HCT116 (cell line): ENCODE results near the gene SCN3A. TPM values are rescaled to one million over a fixed set of nuclear protein-coding genes. Genes with fewer than 3 reads are reported as not detected.

Experiments used
- ATAC-seq: fragments of 200-7000 bp; cut with Tn5 transposase; 2 replicates; pipeline ENCODE4 v1.9.1; 2020; ENCODE audit warnings: mild to moderate bottlenecking, moderate library complexity
- BruUV-seq: library from RNA; stranded (reverse); fragments of 400-500 nt; replicated peaks from 2 replicates; lab custom pipeline; 2021; lab: Mats Ljungman, UMichigan
- CTCF ChIA-PET: fragments of 300-600 bp; sonication (Branson Sonifier 250); formaldehyde crosslinking; loops from one replicate; lab custom pipeline; 2021; ENCODE audit warnings: antibody characterized with exemption; lab: Charles Lee
- POLR2A ChIA-PET: fragments of 300-600, 350-600 bp; sonication (Branson Sonifier 250); formaldehyde crosslinking; loops from one replicate; lab custom pipeline; 2021; ENCODE audit warnings: antibody characterized with exemption; lab: Charles Lee
- RAD21 ChIA-PET, 2 experiments: fragments of 300-600 bp; sonication (Branson Sonifier 250); formaldehyde crosslinking; loops; one replicate each; lab custom pipeline; 2023; ENCODE audit warnings: low total read pairs in 2 of 2; ENCODE audit not compliant: uncharacterized antibody in 2 of 2, unreplicated experiment in 2 of 2, low non-redundant PET in 1 of 2; lab: Charles Lee
- DNase-seq: peaks from one replicate; pipeline ENCODE4 v3.0.0-alpha.2; 2010; ENCODE audit warnings: low read depth, low spot score
- H2AFZ ChIP-seq: fragments of 200-600 bp; shearing (Covaris generic), sonication (generic); 2 replicates; pipeline ENCODE4 v1.6.1; 2017; ENCODE audit warnings: low read depth, mixed run types, mixed read lengths, antibody characterized with exemption, low read length; ENCODE audit not compliant: poor library complexity, severe bottlenecking
- H3K27ac ChIP-seq: 2 replicates; pipeline ENCODE4 v1.5.1; 2012; ENCODE audit warnings: low read depth, low read length
- H3K27me3 ChIP-seq: fragments of 200-600 bp; sonication (generic); 2 replicates; pipeline ENCODE4 v1.6.1; 2016; ENCODE audit warnings: mixed run types, low read length, mixed read lengths; ENCODE audit not compliant: insufficient read depth
- H3K36me3 ChIP-seq, 2 experiments: fragments of 200-500 bp in 1 of 2; fragments of 200-600 bp in 1 of 2; sonication (Bioruptor generic) in 1 of 2; sonication (generic) in 1 of 2; 2 replicates each; pipeline versions ENCODE4 v1.5.1 to v1.6.1; 2014 to 2016; ENCODE audit warnings: low read length in 2 of 2, inconsistent platforms in 1 of 2, mixed read lengths in 1 of 2, mixed run types in 1 of 2; ENCODE audit not compliant: insufficient read depth in 2 of 2, control insufficient read depth in 1 of 2
- H3K4me1 ChIP-seq, 2 experiments: fragments of 200-600 bp in 1 of 2; sonication (generic) in 1 of 2; 2 replicates each; pipeline versions ENCODE4 v1.5.1 to v1.6.1; 2012 to 2017; ENCODE audit warnings: low read length in 2 of 2, inconsistent platforms in 1 of 2, mild to moderate bottlenecking in 1 of 2, mixed read lengths in 1 of 2, mixed run types in 1 of 2, moderate library complexity in 1 of 2; ENCODE audit not compliant: insufficient read depth in 2 of 2, control insufficient read depth in 1 of 2
- H3K4me2 ChIP-seq: fragments of 200-600 bp; sonication (generic); 2 replicates; pipeline ENCODE4 v1.6.1; 2017; ENCODE audit warnings: mixed run types, low read length, mixed read lengths
- H3K4me3 ChIP-seq, 2 experiments: fragments of 200-600 bp in 1 of 2; sonication (generic) in 1 of 2; replicated peaks in 1 of 2; 2 replicates each; pipeline ENCODE4 v1.5.1; 2011 to 2016; ENCODE audit warnings: low read length in 2 of 2, control low read depth in 1 of 2, low read depth in 1 of 2, mild to moderate bottlenecking in 1 of 2, mixed read lengths in 1 of 2, mixed run types in 1 of 2
- H3K79me2 ChIP-seq: fragments of 200-600 bp; sonication (generic); 2 replicates; pipeline ENCODE4 v1.6.1; 2017; ENCODE audit warnings: mild to moderate bottlenecking, mixed run types, low read length, moderate library complexity, mixed read lengths; ENCODE audit not compliant: insufficient read depth
- H3K9ac ChIP-seq: fragments of 200-600 bp; sonication (generic); 2 replicates; pipeline ENCODE4 v1.6.1; 2016; ENCODE audit warnings: low read length, mixed read lengths
- H3K9me2 ChIP-seq: fragments of 200-600 bp; sonication (generic), shearing (Covaris generic); 2 replicates; pipeline ENCODE4 v1.6.1; 2017; ENCODE audit warnings: mixed run types, mild to moderate bottlenecking, moderate library complexity; ENCODE audit not compliant: insufficient read depth
- H3K9me3 ChIP-seq, 2 experiments: fragments of 200-500 bp in 1 of 2; fragments of 200-600 bp in 1 of 2; sonication (Bioruptor generic) in 1 of 2; sonication (generic) in 1 of 2; 2 replicates each; pipeline ENCODE4 v1.6.1; 2014 to 2017; ENCODE audit warnings: low read length in 2 of 2, mixed read lengths in 2 of 2, inconsistent platforms in 1 of 2, low read depth in 1 of 2, mild to moderate bottlenecking in 1 of 2, mixed run types in 1 of 2, moderate library complexity in 1 of 2; ENCODE audit not compliant: control insufficient read depth in 1 of 2, insufficient read depth in 1 of 2
- H4K20me1 ChIP-seq: fragments of 200-600 bp; sonication (generic), shearing (Covaris generic); 2 replicates; pipeline ENCODE4 v1.6.1; 2017; ENCODE audit warnings: mixed run types, mild to moderate bottlenecking, moderate library complexity; ENCODE audit not compliant: insufficient read depth
- CBX3 ChIP-seq: IDR thresholded peaks from 2 replicates; pipeline ENCODE4 v1.6.1; 2012; ENCODE audit warnings: low read depth
- EGR1 ChIP-seq: IDR thresholded peaks from 2 replicates; pipeline ENCODE4 v1.6.1; 2012; ENCODE audit warnings: low read depth
- ELF1 ChIP-seq: IDR thresholded peaks from 2 replicates; pipeline ENCODE4 v1.6.1; 2012; ENCODE audit warnings: low read depth, borderline replicate concordance
- EZH2 ChIP-seq: fragments of 200-600 bp; sonication (generic); IDR thresholded peaks from 2 replicates; pipeline ENCODE4 v1.6.1; 2017; ENCODE audit warnings: antibody characterized with exemption, mixed run types
- EZH2phosphoT487 ChIP-seq: fragments of 200-600 bp; IDR thresholded peaks from 2 replicates; pipeline ENCODE4 v1.6.1; 2018; ENCODE audit warnings: antibody characterized with exemption, borderline replicate concordance
- JUND ChIP-seq: IDR thresholded peaks from 2 replicates; pipeline ENCODE4 v1.6.1; 2012
- POLR2A ChIP-seq: IDR thresholded peaks from 2 replicates; pipeline ENCODE4 v1.7.0; 2011; ENCODE audit warnings: borderline replicate concordance; ENCODE audit not compliant: insufficient read depth, insufficient read length; ENCODE audit errors: extremely low read depth
- POLR2AphosphoS5 ChIP-seq: IDR thresholded peaks from 2 replicates; pipeline ENCODE4 v1.6.1; 2011; ENCODE audit warnings: mild to moderate bottlenecking, low read depth, low read length, moderate library complexity
- RAD21 ChIP-seq: IDR thresholded peaks from 2 replicates; pipeline ENCODE4 v1.6.1; 2012; ENCODE audit warnings: low read depth, mild to moderate bottlenecking
- SIN3A ChIP-seq: IDR thresholded peaks from 2 replicates; pipeline ENCODE4 v1.6.1; 2012; ENCODE audit warnings: low read depth
- SP1 ChIP-seq: IDR thresholded peaks from 2 replicates; pipeline ENCODE4 v1.6.1; 2012; ENCODE audit warnings: low read depth
- SRF ChIP-seq: IDR thresholded peaks from 2 replicates; pipeline ENCODE4 v1.6.1; 2012; ENCODE audit warnings: low read depth
- TCF7L2 ChIP-seq: IDR thresholded peaks from 2 replicates; pipeline ENCODE4 v1.7.0; 2011; ENCODE audit warnings: borderline replicate concordance, inconsistent platforms; ENCODE audit not compliant: insufficient read depth, insufficient read length; ENCODE audit errors: extremely low read depth
- YY1 ChIP-seq: IDR thresholded peaks from 2 replicates; pipeline ENCODE4 v1.6.1; 2011; ENCODE audit warnings: low read length, low read depth, moderate library complexity, mild to moderate bottlenecking; ENCODE audit not compliant: insufficient replicate concordance; ENCODE audit errors: extremely low read depth
- ZBTB33 ChIP-seq: IDR thresholded peaks from 2 replicates; pipeline ENCODE4 v1.6.1; 2011; ENCODE audit warnings: mild to moderate bottlenecking, low read length, moderate library complexity; ENCODE audit not compliant: insufficient replicate concordance; ENCODE audit errors: extremely low read depth
- ZFX ChIP-seq: fragments of 450-650 bp; IDR thresholded peaks from 2 replicates; pipeline ENCODE4 v1.6.1; 2017
- ZNF274 ChIP-seq: fragments of 200-500 bp; sonication (Bioruptor generic); IDR thresholded peaks from 2 replicates; pipeline ENCODE4 v1.6.1; 2014; ENCODE audit warnings: mild to moderate bottlenecking, low read depth, low read length, inconsistent platforms
- intact Hi-C: fragments of 100-400 bp; cut with micrococcal nuclease; formaldehyde crosslinking; loops from 2 replicates; pipeline ENCODE4 v1.10.0; 2022
- total RNA-seq: library from RNA; stranded (reverse); gene quantifications from one replicate; pipeline ENCODE4 v1.2.1, GENCODE V29; 2021; ENCODE audit not compliant: unreplicated experiment
- TF ChIP-seq, protein P1 (sequence below): IDR thresholded peaks from 2 replicates; pipeline ENCODE4 v1.6.1; 2012
- TF ChIP-seq, protein P2 (sequence below): IDR thresholded peaks from 2 replicates; pipeline ENCODE4 v1.6.1; 2012

The SCN3A gene
- total RNA-seq, 1 experiment from 2014 or later = not detected

- no peak overlapping the region for H2AFZ ChIP-seq
- H3K9me2 ChIP-seq = no peaks in the 10 kb centered on the region
- ChIA-PET CTCF (no interaction called here), RAD21 (no interaction called here), POLR2A (no interaction called here)
- H3K27me3 ChIP-seq = peaks cover 16% of the 10 kb centered on the region; the same call in 1 of the 2 replicates
- no peaks in the 10 kb centered on the region for H3K4me1 ChIP-seq
- H3K9ac ChIP-seq = no peak overlapping the region
- no peak overlapping the region for H3K4me2 ChIP-seq
- no peak for DNase-seq
- no peak overlapping the region for H3K27ac ChIP-seq
- no peaks in the 10 kb centered on the region for H4K20me1 ChIP-seq
- no peak overlapping the region for H3K4me3 ChIP-seq
- intact Hi-C loops = no loop called here
- TF ChIP-seq JUND (no peak), TCF7L2 (no peak), RAD21 (no peak), YY1 (no peak), ZBTB33 (no peak)
- TF ChIP-seq, protein P1, sequence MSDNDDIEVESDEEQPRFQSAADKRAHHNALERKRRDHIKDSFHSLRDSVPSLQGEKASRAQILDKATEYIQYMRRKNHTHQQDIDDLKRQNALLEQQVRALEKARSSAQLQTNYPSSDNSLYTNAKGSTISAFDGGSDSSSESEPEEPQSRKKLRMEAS = no peak
- H3K9me3 ChIP-seq = no peaks in the 10 kb centered on the region
- no peak for ATAC-seq
- BruUV-seq = no TSS peak
- H3K79me2 ChIP-seq = no peaks in the 10 kb centered on the region
- H3K36me3 ChIP-seq = no peaks in the 10 kb centered on the region
These were observed 41.4 kb downstream of the SCN3A start for GRCh38 chr2:165162466-165162865.

DNA sequence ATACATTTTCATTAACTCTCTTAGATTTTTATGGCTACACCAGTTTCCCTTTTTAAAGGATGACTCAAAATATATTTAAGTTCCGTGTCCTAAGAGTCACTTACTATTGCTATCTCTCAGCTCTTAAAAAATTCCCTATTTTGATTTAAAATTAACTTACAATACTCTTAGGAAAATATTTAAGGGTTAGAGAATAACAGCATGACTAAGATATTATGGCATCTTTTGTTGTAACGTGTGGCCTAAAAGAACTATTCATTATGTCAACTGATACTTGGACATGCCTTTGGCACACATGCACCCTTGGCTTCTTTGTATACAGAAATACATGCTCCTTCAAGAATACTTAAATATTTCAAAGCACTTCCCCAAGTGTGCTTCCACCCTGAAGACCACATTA is 42.3 kb downstream of the SCN3A start:
- Histone ChIP-seq H3K79me2 (no peaks in the 10 kb centered on the region), H3K4me2 (no peak overlapping the region), H3K9me3 (no peaks in the 10 kb centered on the region), H3K4me3 (no peak overlapping the region), H2AFZ (no peak overlapping the region), H4K20me1 (no peaks in the 10 kb centered on the region), H3K27me3 (peaks cover 16% of the 10 kb centered on the region; the same call in 1 of the 2 replicates), H3K4me1 (no peaks in the 10 kb centered on the region), H3K9ac (no peak overlapping the region), H3K36me3 (no peaks in the 10 kb centered on the region), H3K27ac (no peak overlapping the region), H3K9me2 (no peaks in the 10 kb centered on the region)
- ATAC-seq = no peak
- POLR2A ChIA-PET = no interaction called here
- no TSS peak for BruUV-seq
- CTCF ChIA-PET = no interaction called here
- DNase-seq = no peak
- intact Hi-C loops = no loop called here
- RAD21 ChIA-PET = no interaction called here
- TF ChIP-seq POLR2A = no peak
- TF ChIP-seq EGR1 = no peak
- no peak for TF ChIP-seq ZFX
- no peak for TF ChIP-seq ZNF274
- no peak for TF ChIP-seq SIN3A
- no peak for TF ChIP-seq YY1
- no peak for TF ChIP-seq CBX3
- TF ChIP-seq POLR2AphosphoS5 = no peak
- no peak for TF ChIP-seq EZH2phosphoT487
- TF ChIP-seq ELF1 = no peak
- TF ChIP-seq, protein P2, sequence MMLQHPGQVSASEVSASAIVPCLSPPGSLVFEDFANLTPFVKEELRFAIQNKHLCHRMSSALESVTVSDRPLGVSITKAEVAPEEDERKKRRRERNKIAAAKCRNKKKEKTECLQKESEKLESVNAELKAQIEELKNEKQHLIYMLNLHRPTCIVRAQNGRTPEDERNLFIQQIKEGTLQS = no peak
- TF ChIP-seq EZH2 = no peak
- TF ChIP-seq SP1 = no peak
- TF ChIP-seq SRF = no peak
